Activated CD8-positive, alpha-beta T cell treated with anti-CD3 and anti-CD28 coated beads for 36 hours (primary cell): ENCODE data around the gene DOK6. TPM values are rescaled to one million over a fixed set of nuclear protein-coding genes. Genes with fewer than 3 reads are reported as not detected.

ENCODE experiments used
- ATAC-seq: fragments of 200-7000 bp; cut with Tn5 transposase; one replicate; pipeline ENCODE4 v1.10.0; 2021; ENCODE audit warnings: mild to moderate bottlenecking, moderate library complexity
- CTCF ChIA-PET: fragments of 350-600 bp; sonication (Branson Sonifier 250); formaldehyde crosslinking; loops from one replicate; lab custom pipeline; 2021; ENCODE audit warnings: antibody characterized with exemption; lab: Charles Lee
- POLR2A ChIA-PET: fragments of 350-600 bp; sonication (Branson Sonifier 250); formaldehyde crosslinking; loops from one replicate; lab custom pipeline; 2021; ENCODE audit warnings: antibody characterized with exemption; lab: Charles Lee
- DNase-seq: peaks from one replicate; pipeline ENCODE4 v3.0.0-alpha.2; 2020
- H3K27ac Mint-ChIP-seq: one replicate; pipeline ENCODE4 v1.8.0; 2021; ENCODE audit warnings: mild to moderate bottlenecking, mixed read lengths
- H3K27me3 Mint-ChIP-seq: one replicate; pipeline ENCODE4 v1.8.0; 2021; ENCODE audit warnings: mixed read lengths
- H3K36me3 Mint-ChIP-seq: one replicate; pipeline ENCODE4 v1.8.0; 2021; ENCODE audit warnings: low read depth, mixed read lengths
- H3K4me1 Mint-ChIP-seq: one replicate; pipeline ENCODE4 v1.8.0; 2021; ENCODE audit warnings: low read depth, mixed read lengths
- H3K4me3 Mint-ChIP-seq: one replicate; pipeline ENCODE4 v1.8.0; 2021; ENCODE audit warnings: mild to moderate bottlenecking, moderate library complexity, mixed read lengths
- H3K9me3 Mint-ChIP-seq: one replicate; pipeline ENCODE4 v1.8.0; 2021; ENCODE audit warnings: mixed read lengths
- intact Hi-C: fragments of 100-400 bp; cut with micrococcal nuclease; formaldehyde crosslinking; loops from one replicate; pipeline ENCODE4 v1.10.0; 2022
- total RNA-seq, 2 experiments: library from RNA; stranded (reverse); gene quantifications; one replicate each; pipeline ENCODE4 v1.2.3, GENCODE V29; 2021
- TF ChIP-seq, protein P1 (sequence below): fragments of 200-600 bp; IDR thresholded peaks from one replicate; pipeline ENCODE4 v1.8.0; 2022; ENCODE audit warnings: antibody characterized with exemption, mild to moderate bottlenecking

Gene DOK6
- total RNA-seq, 2 experiments from 2014 or later = not detected

DNA sequence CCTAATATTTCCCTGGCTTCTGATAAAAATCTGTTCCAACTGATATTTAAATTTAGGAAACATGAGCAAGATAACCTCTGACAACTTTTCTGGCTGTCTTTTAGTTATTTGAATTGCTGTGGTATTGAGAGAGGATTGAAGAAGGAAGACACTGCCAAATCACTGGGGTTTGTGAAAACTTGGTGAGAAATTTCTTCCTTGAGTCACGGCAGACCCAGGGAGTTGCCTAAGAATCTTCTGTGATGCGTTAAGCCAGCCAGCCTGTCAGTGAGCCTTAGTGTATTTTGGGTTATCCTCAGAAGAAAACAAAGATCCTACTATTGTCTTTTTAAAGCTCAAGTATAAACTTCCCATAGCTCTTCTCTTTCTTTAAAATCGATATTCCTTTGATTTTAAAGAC is 17.5 kb upstream of the DOK6 start:
- ChIA-PET CTCF (no interaction called here), POLR2A (no interaction called here)
- ATAC-seq = no peak
- H3K4me3 Mint-ChIP-seq = no peak overlapping the region
- intact Hi-C loops = no loop called here
- H3K27ac Mint-ChIP-seq = no peak overlapping the region
- peaks cover 2% of the 10 kb centered on the region for H3K27me3 Mint-ChIP-seq
- no peaks in the 10 kb centered on the region for H3K36me3 Mint-ChIP-seq
- DNase-seq = no peak
- TF ChIP-seq, protein P1, sequence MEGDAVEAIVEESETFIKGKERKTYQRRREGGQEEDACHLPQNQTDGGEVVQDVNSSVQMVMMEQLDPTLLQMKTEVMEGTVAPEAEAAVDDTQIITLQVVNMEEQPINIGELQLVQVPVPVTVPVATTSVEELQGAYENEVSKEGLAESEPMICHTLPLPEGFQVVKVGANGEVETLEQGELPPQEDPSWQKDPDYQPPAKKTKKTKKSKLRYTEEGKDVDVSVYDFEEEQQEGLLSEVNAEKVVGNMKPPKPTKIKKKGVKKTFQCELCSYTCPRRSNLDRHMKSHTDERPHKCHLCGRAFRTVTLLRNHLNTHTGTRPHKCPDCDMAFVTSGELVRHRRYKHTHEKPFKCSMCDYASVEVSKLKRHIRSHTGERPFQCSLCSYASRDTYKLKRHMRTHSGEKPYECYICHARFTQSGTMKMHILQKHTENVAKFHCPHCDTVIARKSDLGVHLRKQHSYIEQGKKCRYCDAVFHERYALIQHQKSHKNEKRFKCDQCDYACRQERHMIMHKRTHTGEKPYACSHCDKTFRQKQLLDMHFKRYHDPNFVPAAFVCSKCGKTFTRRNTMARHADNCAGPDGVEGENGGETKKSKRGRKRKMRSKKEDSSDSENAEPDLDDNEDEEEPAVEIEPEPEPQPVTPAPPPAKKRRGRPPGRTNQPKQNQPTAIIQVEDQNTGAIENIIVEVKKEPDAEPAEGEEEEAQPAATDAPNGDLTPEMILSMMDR = no peak
- no peaks in the 10 kb centered on the region for H3K4me1 Mint-ChIP-seq
- no peaks in the 10 kb centered on the region for H3K9me3 Mint-ChIP-seq

DNA sequence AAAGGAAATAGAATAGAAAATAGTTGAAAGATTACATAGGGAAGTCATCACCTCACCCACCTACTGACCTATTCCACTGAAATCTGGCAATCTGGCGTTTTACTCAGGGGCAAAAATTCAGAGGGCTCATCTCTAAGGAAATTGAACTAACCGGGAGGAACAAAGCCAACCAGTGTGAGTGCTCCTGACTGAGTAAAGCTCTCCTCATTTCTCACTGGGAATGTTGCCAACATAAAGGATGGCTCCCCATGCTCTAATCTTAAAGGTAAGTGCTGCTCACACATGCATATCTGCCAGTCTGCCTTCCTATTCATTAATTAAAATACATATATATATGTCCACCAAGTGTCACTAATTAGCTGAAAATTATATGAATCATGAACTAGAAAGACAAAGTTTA is 13.5 kb upstream of the DOK6 start:
- DNase-seq (no peak), ATAC-seq (no peak)
- H3K36me3 Mint-ChIP-seq = no peaks in the 10 kb centered on the region
- peaks cover 1% of the 10 kb centered on the region for H3K27me3 Mint-ChIP-seq
- H3K27ac Mint-ChIP-seq = no peak overlapping the region
- no peaks in the 10 kb centered on the region for H3K9me3 Mint-ChIP-seq
- H3K4me3 Mint-ChIP-seq = no peak overlapping the region
- H3K4me1 Mint-ChIP-seq = no peaks in the 10 kb centered on the region
- POLR2A ChIA-PET = no interaction called here
- intact Hi-C loops = no loop called here
- CTCF ChIA-PET = no interaction called here
- TF ChIP-seq, protein P1 = no peak

DNA sequence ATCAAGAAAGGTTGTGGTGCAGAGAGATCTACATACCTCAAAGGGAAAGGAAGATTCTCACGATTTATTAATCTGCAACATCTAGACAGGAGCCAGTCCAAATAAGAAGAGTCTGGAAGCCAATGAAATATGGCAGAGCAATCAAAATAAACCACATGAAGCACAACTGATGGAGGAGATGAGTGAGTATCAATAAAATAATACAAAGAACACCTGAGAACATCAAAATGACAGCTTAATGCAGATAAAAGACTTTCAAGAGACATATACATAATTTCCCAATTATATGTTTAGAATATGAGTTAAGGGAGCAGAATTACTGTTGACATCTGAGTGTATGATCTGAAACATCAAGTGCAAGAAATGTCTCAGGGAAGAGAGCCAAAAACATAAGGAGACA is 12.5 kb upstream of the DOK6 start:
- Mint-ChIP-seq H3K9me3 (no peaks in the 10 kb centered on the region), H3K4me3 (no peak overlapping the region), H3K27ac (no peak overlapping the region), H3K4me1 (no peaks in the 10 kb centered on the region), H3K36me3 (no peaks in the 10 kb centered on the region), H3K27me3 (peaks cover 1% of the 10 kb centered on the region)
- ChIA-PET CTCF (no interaction called here), POLR2A (no interaction called here)
- ATAC-seq (no peak), DNase-seq (no peak)
- intact Hi-C loops = no loop called here
- TF ChIP-seq, protein P1 = no peak

DNA sequence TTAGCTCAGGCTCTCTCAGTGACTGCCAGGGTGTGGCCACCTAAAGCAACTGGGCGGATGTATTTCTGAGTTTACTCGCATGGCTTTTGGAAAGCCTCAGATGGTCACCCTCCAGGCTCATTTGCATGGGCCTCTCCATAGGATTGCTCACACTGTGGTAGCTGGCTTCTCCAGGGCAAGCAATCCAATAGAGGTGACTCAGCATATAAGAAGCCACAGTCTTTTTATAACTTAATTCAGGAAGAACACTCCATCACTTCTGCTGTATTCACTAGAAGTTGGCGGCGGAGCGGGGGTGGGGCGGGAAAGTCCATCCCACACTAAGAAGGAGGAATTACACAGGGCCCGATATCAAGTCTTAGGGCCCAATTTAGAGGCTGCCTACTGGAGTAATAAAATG is 3.6 kb upstream of the DOK6 start:
- ChIA-PET POLR2A (no interaction called here), CTCF (no interaction called here)
- no peaks in the 10 kb centered on the region for H3K36me3 Mint-ChIP-seq
- H3K4me1 Mint-ChIP-seq = peaks cover 9% of the 10 kb centered on the region
- TF ChIP-seq, protein P1 = no peak
- intact Hi-C loops = no loop called here
- no peak overlapping the region for H3K4me3 Mint-ChIP-seq
- DNase-seq = no peak
- H3K27me3 Mint-ChIP-seq = peaks cover 35% of the 10 kb centered on the region
- no peaks in the 10 kb centered on the region for H3K9me3 Mint-ChIP-seq
- H3K27ac Mint-ChIP-seq = no peak overlapping the region
- no peak for ATAC-seq

DNA sequence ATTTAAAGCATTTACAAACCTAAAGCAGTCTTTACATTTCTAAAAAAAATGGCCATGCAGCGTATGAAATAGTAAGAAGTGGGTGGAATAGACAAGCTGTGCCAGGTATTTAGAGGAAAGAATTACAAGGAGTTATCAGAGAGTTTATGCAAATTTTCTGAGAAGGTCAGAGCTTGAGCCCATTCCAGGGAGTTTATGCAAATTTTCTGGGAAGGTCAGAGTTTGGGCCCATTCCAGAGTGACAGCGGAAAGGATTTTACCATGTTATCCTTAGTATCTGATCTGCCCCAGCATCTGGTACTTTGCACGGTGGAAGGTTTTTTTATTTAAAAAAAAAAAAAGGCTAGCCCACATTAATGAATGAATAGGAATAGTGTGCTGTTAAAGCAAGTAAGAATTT is 1.4 kb upstream of the DOK6 start:
- CTCF ChIA-PET = no interaction called here
- intact Hi-C loops = no loop called here
- H3K9me3 Mint-ChIP-seq = no peaks in the 10 kb centered on the region
- no peaks in the 10 kb centered on the region for H3K36me3 Mint-ChIP-seq
- no peak for ATAC-seq
- H3K27ac Mint-ChIP-seq = no peak overlapping the region
- H3K27me3 Mint-ChIP-seq = peaks cover 45% of the 10 kb centered on the region
- H3K4me3 Mint-ChIP-seq = no peak overlapping the region
- H3K4me1 Mint-ChIP-seq = peaks cover 9% of the 10 kb centered on the region
- TF ChIP-seq, protein P1 = no peak
- DNase-seq = no peak
- POLR2A ChIA-PET = no interaction called here
